GM12878 (cell line): Measurements from ENCODE around the gene SH2D3A. TPM values are rescaled to one million over a fixed set of nuclear protein-coding genes. Genes with fewer than 3 reads are reported as not detected.

Experiments
- ATAC-seq: fragments of 200-7000 bp; cut with Tn5 transposase; 3 replicates; pipeline ENCODE4 v1.9.1; 2020; ENCODE audit warnings: mild to moderate bottlenecking, moderate library complexity
- BruUV-seq: library from RNA; stranded (reverse); fragments of 400-500 nt; replicated peaks from 2 replicates; lab custom pipeline; 2021; lab: Mats Ljungman, UMichigan
- CTCF ChIA-PET: fragments of 300-600 bp; sonication (Branson Sonifier 250); formaldehyde crosslinking; extraction: SDS; loops from one replicate; lab custom pipeline; 2021; ENCODE audit warnings: inconsistent platforms; lab: Yijun Ruan, JAX
- POLR2A ChIA-PET: fragments of 350-600 bp; formaldehyde crosslinking; extraction: SDS; loops from one replicate; lab custom pipeline; 2021; ENCODE audit warnings: inconsistent platforms; lab: Charles Lee
- RAD21 ChIA-PET: fragments of 300-600 bp; sonication (Branson Sonifier 250); formaldehyde crosslinking; loops from one replicate; lab custom pipeline; 2023; ENCODE audit warnings: antibody characterized with exemption; ENCODE audit not compliant: unreplicated experiment; lab: Charles Lee
- SMC1A ChIA-PET: fragments of 300-600 bp; sonication (Branson Sonifier 250); formaldehyde crosslinking; loops from one replicate; lab custom pipeline; 2023; ENCODE audit not compliant: unreplicated experiment, uncharacterized antibody; lab: Charles Lee
- DNase-seq: peaks from one replicate; pipeline ENCODE4 v3.0.0-alpha.2; 2011; ENCODE audit warnings: low read depth, low spot score
- FAIRE-seq: peaks from 3 replicates; lab custom pipeline; 2011; peaks lifted over from hg19 to GRCh38; lab: Jason Lieb, UNC
- H2AFZ ChIP-seq: 2 replicates; pipeline ENCODE4 v1.6.0; 2011; ENCODE audit warnings: low read depth, low read length, control low read depth; ENCODE audit not compliant: control insufficient read depth
- H3K27ac ChIP-seq: 2 replicates; pipeline ENCODE4 v1.5.1; 2011; ENCODE audit warnings: control low read depth; ENCODE audit not compliant: control insufficient read depth, insufficient read depth
- H3K27me3 ChIP-seq, 2 experiments: replicated peaks in 1 of 2; 2 replicates each; pipeline versions ENCODE4 v1.6.0 to v1.6.1; 2011; ENCODE audit warnings: low read length in 1 of 2; ENCODE audit not compliant: control insufficient read depth in 2 of 2, insufficient read depth in 2 of 2
- H3K36me3 ChIP-seq, 2 experiments: 2 replicates each; pipeline ENCODE4 v1.5.1; 2011; ENCODE audit warnings: low read length in 1 of 2; ENCODE audit not compliant: control insufficient read depth in 2 of 2, insufficient read depth in 2 of 2
- H3K4me1 ChIP-seq: 2 replicates; pipeline ENCODE4 v1.6.1; 2011; ENCODE audit warnings: mild to moderate bottlenecking, low read length, moderate library complexity, mixed read lengths; ENCODE audit not compliant: control insufficient read depth, insufficient read depth
- H3K4me2 ChIP-seq: 2 replicates; pipeline ENCODE4 v1.6.0; 2011; ENCODE audit warnings: control low read depth; ENCODE audit not compliant: control insufficient read depth, insufficient read depth
- H3K4me3 ChIP-seq: fragments of 200-600 bp; sonication (generic); 2 replicates; pipeline ENCODE4 v1.5.1; 2016
- H3K79me2 ChIP-seq: 2 replicates; pipeline ENCODE4 v1.6.0; 2011; ENCODE audit warnings: low read length; ENCODE audit not compliant: control insufficient read depth, insufficient read depth
- H3K9ac ChIP-seq: 2 replicates; pipeline ENCODE4 v1.8.0; 2011; ENCODE audit warnings: low read length, control low read depth, mixed read lengths; ENCODE audit not compliant: control insufficient read depth, insufficient read depth
- H3K9me3 ChIP-seq: replicated peaks from 3 replicates; pipeline ENCODE4 v1.5.1; 2011; ENCODE audit warnings: mild to moderate bottlenecking, low read length; ENCODE audit not compliant: control insufficient read depth, insufficient read depth
- H4K20me1 ChIP-seq: 2 replicates; pipeline ENCODE4 v1.6.0; 2011; ENCODE audit not compliant: control insufficient read depth, insufficient read depth
- BRCA1 ChIP-seq: IDR thresholded peaks from 2 replicates; pipeline ENCODE4 v1.6.1; 2011; ENCODE audit warnings: low read depth, low read length, improper control_type of control experiment
- CBX3 ChIP-seq: fragments of 200-600 bp; sonication (generic); IDR thresholded peaks from 2 replicates; pipeline ENCODE4 v1.6.1; 2016; ENCODE audit warnings: low read depth, borderline replicate concordance
- CTCF ChIP-seq, 3 experiments: IDR thresholded peaks in 2 of 3; conservative IDR thresholded peaks in 1 of 3; 2 replicates each; pipeline ENCODE4 v1.5.1; 2011; ENCODE audit warnings: low read depth in 3 of 3, low read length in 3 of 3, mild to moderate bottlenecking in 3 of 3, control low read depth in 2 of 3, moderate library complexity in 2 of 3, inconsistent platforms in 1 of 3, mixed read lengths in 1 of 3; ENCODE audit not compliant: control insufficient read depth in 2 of 3, insufficient read depth in 1 of 3; ENCODE audit errors: extremely low read depth in 1 of 3
- MAX ChIP-seq: IDR thresholded peaks from 2 replicates; pipeline ENCODE4 v1.6.1; 2012; ENCODE audit warnings: low read depth, low read length, improper control_type of control experiment
- MEF2B ChIP-seq: fragments of 450-650 bp; IDR thresholded peaks from 2 replicates; pipeline ENCODE4 v1.6.1; 2018; ENCODE audit warnings: mild to moderate bottlenecking, moderate library complexity; ENCODE audit not compliant: partially characterized antibody, poor library complexity, severe bottlenecking
- MLLT1 ChIP-seq: fragments of 450-650 bp; IDR thresholded peaks from 2 replicates; pipeline ENCODE4 v1.6.1; 2016; ENCODE audit warnings: mild to moderate bottlenecking
- NR2C1 ChIP-seq: fragments of 450-650 bp; IDR thresholded peaks from 2 replicates; pipeline ENCODE4 v1.6.1; 2017; ENCODE audit warnings: antibody characterized with exemption, mild to moderate bottlenecking, moderate library complexity
- POU2F2 ChIP-seq: IDR thresholded peaks from 3 replicates; pipeline ENCODE4 v1.6.1; 2011; ENCODE audit warnings: low read depth, mild to moderate bottlenecking, low read length, borderline replicate concordance
- REST ChIP-seq: IDR thresholded peaks from 2 replicates; pipeline ENCODE4 v1.6.1; 2012; ENCODE audit warnings: mild to moderate bottlenecking, low read depth, low read length
- SREBF1 ChIP-seq: IDR thresholded peaks from 2 replicates; pipeline ENCODE4 v1.6.1; 2012; ENCODE audit warnings: mild to moderate bottlenecking, low read length
- STAT1 ChIP-seq: fragments of 450-650 bp; conservative IDR thresholded peaks from 2 replicates; pipeline ENCODE4 v1.6.1; 2014; ENCODE audit warnings: antibody characterized with exemption, mild to moderate bottlenecking
- YY1 ChIP-seq: IDR thresholded peaks from 2 replicates; pipeline ENCODE4 v1.6.1; 2011; ENCODE audit warnings: low read depth, mild to moderate bottlenecking, low read length
- ZNF207 ChIP-seq: fragments of 450-650 bp; IDR thresholded peaks from 2 replicates; pipeline ENCODE4 v1.6.1; 2014; ENCODE audit warnings: antibody characterized with exemption, mild to moderate bottlenecking, borderline replicate concordance
- ZNF622 ChIP-seq: fragments of 450-650 bp; IDR thresholded peaks from 2 replicates; pipeline ENCODE4 v1.6.1; 2017; ENCODE audit warnings: mild to moderate bottlenecking, inconsistent platforms
- ZSCAN29 ChIP-seq: fragments of 450-650 bp; IDR thresholded peaks from 2 replicates; pipeline ENCODE4 v1.6.1; 2017; ENCODE audit warnings: mild to moderate bottlenecking, moderate library complexity
- WGBS: methylation state at CpG from one replicate; pipeline ENCODE4 v1.1.6; 2016; ENCODE audit warnings: low lambda C conversion rate; ENCODE audit not compliant: insufficient replicate concordance, insufficient coverage; ENCODE audit errors: missing lambda C conversion rate; 5-methylcytosine and 5-hydroxymethylcytosine counted together
- in situ Hi-C: fragments of 300-500 bp; cut with MboI; formaldehyde crosslinking; loops from 9 replicates; pipeline ENCODE4 v1.14.3; 2018; ENCODE audit warnings: mixed read lengths
- intact Hi-C: fragments of 100-400 bp; cut with micrococcal nuclease; formaldehyde crosslinking; loops from one replicate; pipeline ENCODE4 v1.14.2; 2022; ENCODE audit not compliant: unreplicated experiment
- polyA plus RNA-seq, 11 experiments: library from polyadenylated mRNA; depleted of rRNA in 4 of 11; unstranded in 6 of 11; stranded (reverse) in 5 of 11; fragments of >200 nt; fragmentation: Nextera tagmentation in 4 of 11; fragmentation: Illumina TruSeq in 1 of 11; extraction: Ambion mirVana in 4 of 11; extraction: Trizol in 1 of 11; gene quantifications; 1 replicate in 1 of 11; 2 replicates in 10 of 11; pipeline versions ENCODE4 v1.2.1 to v1.2.3, GENCODE V29; 2011 to 2016; ENCODE audit warnings: inconsistent platforms in 2 of 11, missing spikeins in 2 of 11, low read depth in 1 of 11
- total RNA-seq, 4 experiments: library from RNA; depleted of rRNA in 3 of 4; stranded (reverse); fragments of >200 nt in 3 of 4; fragmentation: Illumina TruSeq in 1 of 4; extraction: Trizol in 1 of 4; gene quantifications; 2 replicates each; pipeline versions ENCODE4 v1.2.1 to v1.2.3, GENCODE V29; 2013 to 2021

Gene SH2D3A
- total and polyA plus RNA-seq, 10 of the 15 experiments (the other 5 are each of a cell fraction or from before 2014, with no cell fraction given), result 0.77 to 24.4 (median 9.5) TPM

GRCh38 chr19:6711605-6712004 is 55.6 kb downstream of the SH2D3A start (continued):
- TF ChIP-seq ZNF207 (no peak), POU2F2 (no peak), NR2C1 (no peak), BRCA1 (no peak), ZNF622 (no peak), MAX (no peak), YY1 (no peak), SREBF1 (no peak), MLLT1 (no peak), ZSCAN29 (no peak)

- H2AFZ ChIP-seq, result no peak overlapping the region
- no peak overlapping the region for H3K27ac ChIP-seq
- BruUV-seq, result no TSS peak
- ATAC-seq (no peak), FAIRE-seq (no peak), DNase-seq (no peak)
- no peaks in the 10 kb centered on the region for H3K9me3 ChIP-seq
- no peak overlapping the region for H3K4me3 ChIP-seq
- no peaks in the 10 kb centered on the region for H4K20me1 ChIP-seq
- CTCF ChIA-PET, result no interaction called here
- intact Hi-C loops, result no loop called here
- no peaks in the 10 kb centered on the region for H3K36me3 ChIP-seq
- POLR2A ChIA-PET, result no interaction called here
- no peaks in the 10 kb centered on the region; a peak in 2 of 4 replicates for H3K27me3 ChIP-seq
- no peaks in the 10 kb centered on the region for H3K79me2 ChIP-seq
- SMC1A ChIA-PET, result interaction anchor here (0.6 kb wide), 1 partner anchor 26 kb away, joined by 3 read pairs; the partner anchor contains the start of gene GPR108
- H3K4me1 ChIP-seq, result no peaks in the 10 kb centered on the region
- WGBS, result 46% methylated on average over 9 of the region's 9 CpGs
- RAD21 ChIA-PET, result no interaction called here
- H3K4me2 ChIP-seq, result no peak overlapping the region
- in situ Hi-C loops, result no loop called here
- no peak overlapping the region for H3K9ac ChIP-seq
- TF ChIP-seq CBX3 (no peak), CTCF (IDR thresholded peaks at IDR 0.05 in 2 of 3, conservative IDR thresholded peaks at IDR 0.05 in 1 of 3; ENCODE audit: control insufficient read depth in 2 of 3, extremely low read depth in 1 of 3, insufficient read depth in 1 of 3, low read depth in 3 of 3, low read length in 3 of 3) (no peak), STAT1 (no peak), MEF2B (no peak), REST (no peak), MLLT1 (no peak)
Measured at GRCh38 chr19:6711078-6711361, 56.2 kb downstream of the SH2D3A start.
